Panc1 (cell line): ENCODE measurements around the gene L3MBTL2. TPM values are rescaled to one million over a fixed set of nuclear protein-coding genes. Genes with fewer than 3 reads are reported as not detected.

Experiments used
- ATAC-seq: fragments of 200-7000 bp; cut with Tn5 transposase; 2 replicates; pipeline ENCODE4 v1.9.1; 2020; ENCODE audit warnings: mild to moderate bottlenecking, moderate library complexity
- BruUV-seq: library from RNA; stranded (reverse); fragments of 400-500 nt; replicated peaks from 2 replicates; lab custom pipeline; 2021; lab: Mats Ljungman, UMichigan
- CTCF ChIA-PET: fragments of 300-600 bp; sonication (Branson Sonifier 250); formaldehyde crosslinking; loops from one replicate; lab custom pipeline; 2022; ENCODE audit warnings: antibody characterized with exemption; lab: Charles Lee
- POLR2A ChIA-PET: fragments of 300-600 bp; sonication (Branson Sonifier 250); formaldehyde crosslinking; loops from one replicate; lab custom pipeline; 2022; ENCODE audit warnings: antibody characterized with exemption; lab: Charles Lee
- DNase-seq: peaks from one replicate; pipeline ENCODE4 v3.0.0-alpha.2; 2010; ENCODE audit warnings: low read depth, low spot score
- H3K27ac ChIP-seq: 2 replicates; pipeline ENCODE4 v1.5.1; 2011; ENCODE audit warnings: mild to moderate bottlenecking, low read length, inconsistent platforms
- H3K27me3 ChIP-seq: fragments of 200-500 bp; sonication (Bioruptor generic); 2 replicates; pipeline ENCODE4 v1.6.0; 2014; ENCODE audit warnings: low read length, inconsistent platforms; ENCODE audit not compliant: control insufficient read depth, insufficient read depth
- H3K36me3 ChIP-seq: fragments of 200-500 bp; sonication (Bioruptor generic); 2 replicates; pipeline ENCODE4 v1.5.1; 2014; ENCODE audit warnings: inconsistent platforms, mild to moderate bottlenecking, low read length, moderate library complexity; ENCODE audit not compliant: control insufficient read depth, insufficient read depth
- H3K4me1 ChIP-seq: 2 replicates; pipeline ENCODE4 v1.5.1; 2011; ENCODE audit warnings: inconsistent platforms, mild to moderate bottlenecking, low read length, moderate library complexity; ENCODE audit not compliant: control insufficient read depth, insufficient read depth
- H3K4me3 ChIP-seq, 2 experiments: 2 replicates each; pipeline ENCODE4 v1.5.1; 2011 to 2012; ENCODE audit warnings: low read depth in 2 of 2, low read length in 2 of 2, mild to moderate bottlenecking in 2 of 2, inconsistent platforms in 1 of 2, moderate library complexity in 1 of 2
- H3K9me3 ChIP-seq: fragments of 200-500 bp; sonication (Bioruptor generic); 2 replicates; pipeline ENCODE4 v1.5.1; 2014; ENCODE audit warnings: low read depth, mild to moderate bottlenecking, inconsistent platforms, low read length, moderate library complexity; ENCODE audit not compliant: control insufficient read depth, insufficient read depth
- CTCF ChIP-seq: fragments of 450-650 bp; IDR thresholded peaks from 2 replicates; pipeline ENCODE4 v1.5.1; 2017; ENCODE audit warnings: mild to moderate bottlenecking
- POLR2AphosphoS5 ChIP-seq: IDR thresholded peaks from 2 replicates; pipeline ENCODE4 v1.6.1; 2012; ENCODE audit warnings: mild to moderate bottlenecking, low read depth, low read length, moderate library complexity
- REST ChIP-seq, 2 experiments: IDR thresholded peaks; 2 replicates each; pipeline ENCODE4 v1.6.1; 2011 to 2012; ENCODE audit warnings: low read depth in 2 of 2, control low read depth in 1 of 2, low read length in 1 of 2, mild to moderate bottlenecking in 1 of 2, moderate library complexity in 1 of 2; ENCODE audit not compliant: insufficient read depth in 1 of 2
- SIN3A ChIP-seq: IDR thresholded peaks from 2 replicates; pipeline ENCODE4 v1.6.1; 2012; ENCODE audit warnings: low read depth, mild to moderate bottlenecking, low read length, moderate library complexity, borderline replicate concordance; ENCODE audit not compliant: insufficient read depth
- TCF7L2 ChIP-seq: IDR thresholded peaks from 2 replicates; pipeline ENCODE4 v1.6.1; 2011; ENCODE audit warnings: mild to moderate bottlenecking, low read depth, low read length, inconsistent platforms
- in situ Hi-C: cut with HindIII; loops from 2 replicates; pipeline ENCODE4 v1.10.0; 2016; ENCODE audit warnings: low sequenced_read_pairs, low pct_unique_long_range_greater_than_20kb
- intact Hi-C: fragments of 100-400 bp; cut with micrococcal nuclease; formaldehyde crosslinking; loops from one replicate; pipeline ENCODE4 v1.10.0; 2022; ENCODE audit not compliant: unreplicated experiment
- total RNA-seq: library from RNA; stranded (reverse); gene quantifications from one replicate; pipeline ENCODE4 v1.2.1, GENCODE V29; 2021; ENCODE audit not compliant: unreplicated experiment

Gene L3MBTL2
- total RNA-seq, 1 experiment from 2014 or later, result 26.6 TPM

GRCh38 chr22:41193829-41194228 lies 11.3 kb upstream of the L3MBTL2 start:
- POLR2A ChIA-PET, result no interaction called here
- Histone ChIP-seq H3K27me3 (no peaks in the 10 kb centered on the region), H3K9me3 (no peaks in the 10 kb centered on the region), H3K27ac (no peak overlapping the region), H3K4me3 (no peak overlapping the region), H3K36me3 (no peaks in the 10 kb centered on the region), H3K4me1 (no peaks in the 10 kb centered on the region)
- DNase-seq (no peak), ATAC-seq (no peak)
- intact Hi-C loops, result no loop called here
- in situ Hi-C loops, result no loop called here
- CTCF ChIA-PET, result no interaction called here
- no TSS peak for BruUV-seq
- TF ChIP-seq TCF7L2 (no peak), SIN3A (no peak), POLR2AphosphoS5 (no peak), CTCF (no peak), REST (IDR thresholded peaks at IDR 0.05; ENCODE audit: insufficient read depth in 1 of 2, low read depth in 2 of 2, low read length in 1 of 2) (no peak)

DNA sequence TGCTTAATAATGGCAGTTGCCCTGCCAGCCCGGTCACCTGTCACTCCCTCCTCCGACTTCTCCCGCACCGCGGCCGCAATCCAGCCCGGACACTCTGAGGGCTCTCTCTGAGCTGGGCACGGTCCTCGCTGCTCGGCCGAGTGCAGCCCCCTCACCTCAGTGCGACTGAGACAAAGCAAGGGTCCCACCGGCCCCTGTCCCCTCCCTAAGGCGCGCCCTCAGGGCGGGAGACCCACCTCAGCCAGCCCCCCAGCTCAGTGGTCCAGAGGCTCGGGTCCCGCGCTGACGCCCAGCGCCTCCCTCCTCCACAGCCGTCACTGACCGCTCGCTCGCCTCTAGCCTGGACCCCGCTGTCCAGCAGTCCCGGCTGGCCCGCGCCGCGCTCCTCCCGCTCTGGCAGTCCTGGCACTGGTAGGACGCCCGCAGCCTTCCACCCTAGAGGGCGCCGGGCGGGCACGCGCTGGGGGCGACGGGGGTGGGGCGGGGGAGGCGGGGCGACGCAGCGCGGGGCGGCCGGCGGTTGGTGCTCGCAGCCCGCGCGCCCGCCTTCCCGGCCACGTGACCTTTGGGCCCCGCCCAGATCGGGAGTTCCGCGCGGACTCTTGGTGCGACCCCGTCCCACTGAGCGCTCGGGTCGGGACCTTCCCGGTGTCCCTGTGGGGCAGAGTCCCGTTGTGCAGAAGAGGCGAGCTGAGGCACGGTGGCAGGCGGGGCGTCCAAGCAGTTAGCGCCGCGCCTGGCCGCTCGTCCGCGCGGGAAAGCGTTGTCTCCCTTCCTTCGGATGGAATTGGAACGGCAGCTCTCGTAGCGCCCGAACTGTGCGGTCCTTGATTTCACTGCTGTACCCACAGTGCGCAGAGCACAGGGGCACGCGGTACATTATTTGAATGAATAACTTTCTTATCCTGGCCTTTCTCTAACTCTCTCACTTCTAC lies 7.8 kb upstream of the L3MBTL2 start:
- ChIA-PET POLR2A (no interaction called here), CTCF (interaction anchor here (2.0 kb wide), 1 partner anchor 274 kb away, joined by 7 read pairs; no protein-coding TSS in a partner anchor)
- Histone ChIP-seq H3K4me1 (no peaks in the 10 kb centered on the region), H3K36me3 (no peaks in the 10 kb centered on the region), H3K9me3 (no peaks in the 10 kb centered on the region), H3K27me3 (no peaks in the 10 kb centered on the region), H3K27ac (peak overlapping the region; percentile 39; the same call in 1 of the 2 replicates), H3K4me3 (peak overlapping the region; percentile 62 to 74)
- no peak for TF ChIP-seq POLR2AphosphoS5
- TF ChIP-seq CTCF, result no peak; the same call in 1 of the 2 replicates
- no peak for TF ChIP-seq SIN3A
- no peak for TF ChIP-seq TCF7L2
- 0 out of 4 replicates have a peak, but pooled peaks of 1 of the 2 experiments have one; percentile 36 for TF ChIP-seq REST (IDR thresholded peaks at IDR 0.05; ENCODE audit: insufficient read depth in 1 of 2, low read depth in 2 of 2, low read length in 1 of 2)
- DNase-seq (no peak), ATAC-seq (peak; percentile 93)
- intact Hi-C loops, result no loop called here
- no TSS peak for BruUV-seq
- in situ Hi-C loops, result no loop called here
